ACC112 (cell line): ENCODE measurements around the gene HTRA3.

Source experiments
- H2AFZ ChIP-seq: fragments of 200-600 bp; sonication (generic); one replicate; pipeline ENCODE4 v1.6.0; 2017; ENCODE audit warnings: antibody characterized with exemption, low read length; ENCODE audit not compliant: unreplicated experiment
- H3K27ac ChIP-seq: fragments of 200-600 bp; sonication (generic); 2 replicates; pipeline ENCODE4 v1.5.1; 2014; ENCODE audit warnings: low read depth, mild to moderate bottlenecking, antibody characterized with exemption, low read length, moderate library complexity
- H3K27me3 ChIP-seq: fragments of 200-600 bp; sonication (generic); 2 replicates; pipeline ENCODE4 v1.6.1; 2014; ENCODE audit warnings: mild to moderate bottlenecking, antibody characterized with exemption, low read length, moderate library complexity, mixed read lengths; ENCODE audit not compliant: insufficient read depth
- H3K36me3 ChIP-seq: fragments of 200-600 bp; sonication (generic); 2 replicates; pipeline ENCODE4 v1.6.1; 2016; ENCODE audit warnings: mild to moderate bottlenecking, antibody characterized with exemption, low read length, moderate library complexity, mixed read lengths; ENCODE audit not compliant: insufficient read depth
- H3K4me1 ChIP-seq: fragments of 200-600 bp; sonication (generic); one replicate; pipeline ENCODE4 v1.6.1; 2016; ENCODE audit warnings: low read length, mixed read lengths; ENCODE audit not compliant: insufficient read depth, unreplicated experiment, control insufficient read depth
- H3K4me3 ChIP-seq: fragments of 200-600 bp; sonication (generic); 2 replicates; pipeline ENCODE4 v1.5.1; 2014; ENCODE audit warnings: mild to moderate bottlenecking, low read depth, low read length
- H3K79me2 ChIP-seq: fragments of 200-600 bp; sonication (generic); one replicate; pipeline ENCODE4 v1.6.0; 2016; ENCODE audit warnings: low read length; ENCODE audit not compliant: control insufficient read depth, unreplicated experiment, insufficient read depth

HTRA3 gene

GRCh38 chr4:8284391-8284790 is 14.8 kb downstream of the HTRA3 start:
- H2AFZ ChIP-seq, result no peak overlapping the region
- H3K27me3 ChIP-seq, result no peaks in the 10 kb centered on the region
- no peaks in the 10 kb centered on the region for H3K36me3 ChIP-seq
- no peak overlapping the region for H3K4me3 ChIP-seq
- no peaks in the 10 kb centered on the region for H3K79me2 ChIP-seq
- H3K27ac ChIP-seq, result no peak overlapping the region
- no peaks in the 10 kb centered on the region for H3K4me1 ChIP-seq

GRCh38 chr4:8285143-8285975 is 15.8 kb downstream of the HTRA3 start:
- H3K27me3 ChIP-seq, result no peaks in the 10 kb centered on the region
- no peak overlapping the region for H3K27ac ChIP-seq
- no peak overlapping the region for H3K4me3 ChIP-seq
- no peak overlapping the region for H2AFZ ChIP-seq
- H3K36me3 ChIP-seq, result no peaks in the 10 kb centered on the region
- H3K4me1 ChIP-seq, result no peaks in the 10 kb centered on the region
- no peaks in the 10 kb centered on the region for H3K79me2 ChIP-seq

- H3K79me2 ChIP-seq, result no peaks in the 10 kb centered on the region
- H3K27me3 ChIP-seq, result no peaks in the 10 kb centered on the region
- H3K4me1 ChIP-seq, result no peaks in the 10 kb centered on the region
- H2AFZ ChIP-seq, result no peak overlapping the region
- H3K36me3 ChIP-seq, result no peaks in the 10 kb centered on the region
- H3K4me3 ChIP-seq, result no peak overlapping the region
- H3K27ac ChIP-seq, result no peak overlapping the region
Measured at GRCh38 chr4:8285976-8286718, 16.6 kb downstream of the HTRA3 start.

GRCh38 chr4:8286719-8287342 is 17.3 kb downstream of the HTRA3 start:
- Histone ChIP-seq H3K27ac (no peak overlapping the region), H3K36me3 (no peaks in the 10 kb centered on the region), H3K79me2 (no peaks in the 10 kb centered on the region), H3K4me1 (no peaks in the 10 kb centered on the region), H3K4me3 (no peak overlapping the region), H3K27me3 (no peaks in the 10 kb centered on the region), H2AFZ (no peak overlapping the region)

- H2AFZ ChIP-seq, result no peak overlapping the region
- H3K27ac ChIP-seq, result no peak overlapping the region
- no peaks in the 10 kb centered on the region for H3K79me2 ChIP-seq
- H3K4me3 ChIP-seq, result no peak overlapping the region
- no peaks in the 10 kb centered on the region for H3K27me3 ChIP-seq
- no peaks in the 10 kb centered on the region for H3K4me1 ChIP-seq
- no peaks in the 10 kb centered on the region for H3K36me3 ChIP-seq
Measured at GRCh38 chr4:8287343-8288280, 18.1 kb downstream of the HTRA3 start.

- Histone ChIP-seq H3K27ac (no peak overlapping the region), H2AFZ (no peak overlapping the region), H3K27me3 (no peaks in the 10 kb centered on the region), H3K36me3 (no peaks in the 10 kb centered on the region), H3K4me3 (no peak overlapping the region), H3K4me1 (no peaks in the 10 kb centered on the region), H3K79me2 (no peaks in the 10 kb centered on the region)
Measured at GRCh38 chr4:8289151-8289750, 19.7 kb downstream of the HTRA3 start.

- no peaks in the 10 kb centered on the region for H3K36me3 ChIP-seq
- no peaks in the 10 kb centered on the region for H3K79me2 ChIP-seq
- no peaks in the 10 kb centered on the region for H3K27me3 ChIP-seq
- H2AFZ ChIP-seq, result no peak overlapping the region
- no peak overlapping the region for H3K4me3 ChIP-seq
- H3K27ac ChIP-seq, result no peak overlapping the region
- H3K4me1 ChIP-seq, result no peaks in the 10 kb centered on the region
Measured at GRCh38 chr4:8289956-8290700, 20.6 kb downstream of the HTRA3 start.

GRCh38 chr4:8290701-8290970 is 21.1 kb downstream of the HTRA3 start:
- Histone ChIP-seq H3K4me3 (no peak overlapping the region), H3K4me1 (no peaks in the 10 kb centered on the region), H3K36me3 (no peaks in the 10 kb centered on the region), H3K27me3 (no peaks in the 10 kb centered on the region), H3K79me2 (no peaks in the 10 kb centered on the region), H2AFZ (no peak overlapping the region), H3K27ac (no peak overlapping the region)

GRCh38 chr4:8291036-8291682 is 21.6 kb downstream of the HTRA3 start:
- no peaks in the 10 kb centered on the region for H3K36me3 ChIP-seq
- no peak overlapping the region for H3K27ac ChIP-seq
- H3K4me1 ChIP-seq, result no peaks in the 10 kb centered on the region
- no peaks in the 10 kb centered on the region for H3K79me2 ChIP-seq
- H2AFZ ChIP-seq, result no peak overlapping the region
- H3K4me3 ChIP-seq, result no peak overlapping the region
- H3K27me3 ChIP-seq, result no peaks in the 10 kb centered on the region
